ENCODE measurements around the gene VPS4B. TPM values are rescaled to one million over a fixed set of nuclear protein-coding genes. Genes with fewer than 3 reads are reported as not detected.
"Not testable (repeated sequence)": the region's sequence is repeated elsewhere in the genome, so short reads cannot be mapped to it uniquely, and the experiment has no call there.

Gene VPS4B
- total RNA-seq, 1 donor from 2014 or later = 42.9 TPM

GRCh38 chr18:63366213-63367052 is 55.8 kb downstream of the VPS4B start:
- no peak for DNase-seq (ENCODE audit: low read depth)
- peak overlapping the region; percentile 82 for H3K4me3 ChIP-seq (ENCODE audit: low read depth, low read length)
- TF ChIP-seq CTCF (conservative IDR thresholded peaks at IDR 0.05; ENCODE audit: low read depth, low read length) = no peak

GRCh38 chr18:63365876-63366212 is 56.4 kb downstream of the VPS4B start:
- DNase-seq (ENCODE audit: low read depth) = no peak
- peak overlapping the region; percentile 82 for H3K4me3 ChIP-seq (ENCODE audit: low read depth, low read length)
- TF ChIP-seq CTCF (conservative IDR thresholded peaks at IDR 0.05; ENCODE audit: low read depth, low read length) = no peak

GRCh38 chr18:63363951-63364350 is 58.3 kb downstream of the VPS4B start:
- no peak for TF ChIP-seq CTCF (conservative IDR thresholded peaks at IDR 0.05; ENCODE audit: low read depth, low read length)
- DNase-seq (ENCODE audit: low read depth) = no peak
- H3K4me3 ChIP-seq (ENCODE audit: low read depth, low read length) = no peak overlapping the region

GRCh38 chr18:63363420-63363819 is 58.9 kb downstream of the VPS4B start:
- DNase-seq (ENCODE audit: low read depth) = not testable (repeated sequence)

GRCh38 chr18:63356272-63356896 is 65.9 kb downstream of the VPS4B start:
- TF ChIP-seq CTCF (conservative IDR thresholded peaks at IDR 0.05; ENCODE audit: low read depth, low read length) = no peak
- no peak overlapping the region for H3K4me3 ChIP-seq (ENCODE audit: low read depth, low read length)
- DNase-seq (ENCODE audit: low read depth) = no peak

More at GRCh38 chr18:63363420-63363819, 58.9 kb downstream of the VPS4B start:
- not testable (repeated sequence) for H3K4me3 ChIP-seq (ENCODE audit: low read depth, low read length)

- H3K4me3 ChIP-seq (ENCODE audit: low read depth, low read length) = no peak overlapping the region
- no peak for DNase-seq (ENCODE audit: low read depth)
- TF ChIP-seq CTCF (conservative IDR thresholded peaks at IDR 0.05; ENCODE audit: low read depth, low read length) = no peak
Observed at GRCh38 chr18:63350230-63350629, 72.0 kb downstream of the VPS4B start.

- no peak for DNase-seq (ENCODE audit: low read depth)
- no peak for TF ChIP-seq CTCF (conservative IDR thresholded peaks at IDR 0.05; ENCODE audit: low read depth, low read length)
- H3K4me3 ChIP-seq (ENCODE audit: low read depth, low read length) = no peak overlapping the region
Observed at GRCh38 chr18:63348508-63349136, 73.7 kb downstream of the VPS4B start.
